Uterus (tissue), 4 donors: ENCODE data around the gene NANP. TPM values are rescaled to one million over a fixed set of nuclear protein-coding genes. Genes with fewer than 3 reads are reported as not detected.
"Not testable (repeated sequence)": the region's sequence is repeated elsewhere in the genome, so short reads cannot be mapped to it uniquely, and the experiment has no call there.

ENCODE experiments used
- DNase-seq, 2 donors: peaks; one replicate each; pipeline ENCODE4 v3.0.0-alpha.2; 2019 to 2020
- H3K27ac ChIP-seq, 2 donors: fragments of 200-600 bp; sonication (generic); 1 replicate in 1 of 2; 2 replicates in 1 of 2; pipeline ENCODE4 v1.5.1; 2016 to 2018
- H3K27me3 ChIP-seq, 2 donors: fragments of 200-600 bp; sonication (generic); one replicate each; pipeline ENCODE4 v1.5.1; 2018 to 2019; ENCODE audit warnings: control low read depth in 1 of 2
- H3K36me3 ChIP-seq, 2 donors: fragments of 200-600 bp; sonication (generic); one replicate each; pipeline ENCODE4 v1.5.1; 2019; ENCODE audit warnings: control low read depth in 1 of 2
- H3K4me1 ChIP-seq, 2 donors: fragments of 200-600 bp; sonication (generic); one replicate each; pipeline ENCODE4 v1.5.1; 2018 to 2019; ENCODE audit warnings: control low read depth in 1 of 2
- H3K4me3 ChIP-seq, 2 donors: fragments of 200-600 bp; sonication (generic); 1 replicate in 1 of 2; 2 replicates in 1 of 2; pipeline ENCODE4 v1.5.1; 2018 to 2019; ENCODE audit warnings: mild to moderate bottlenecking in 1 of 2
- H3K9me3 ChIP-seq, 2 donors: fragments of 200-600 bp; sonication (generic); one replicate each; pipeline ENCODE4 v1.5.1; 2019; ENCODE audit warnings: control low read depth in 1 of 2
- POLR2A ChIP-seq, 2 donors: fragments of 450-650 bp; IDR thresholded peaks; one replicate each; pipeline ENCODE4 v1.6.1; 2016; ENCODE audit warnings: antibody characterized with exemption in 2 of 2, mild to moderate bottlenecking in 1 of 2, moderate library complexity in 1 of 2
- intact Hi-C: fragments of 100-400 bp; cut with DNase I; formaldehyde crosslinking; loops from one replicate; pipeline ENCODE4 v1.15.1; 2023; ENCODE audit warnings: low total_unique reads
- total RNA-seq, 4 donors: library from RNA; depleted of rRNA in 3 of 4; stranded (reverse); fragments of >200 nt in 3 of 4; gene quantifications; one replicate each; pipeline versions ENCODE4 v1.1.0 to v1.2.4, GENCODE V29; 2014 to 2023
- TF ChIP-seq, protein P1 (sequence below), 4 experiments: fragments of 200-600 bp in 2 of 4; fragments of 450-650 bp in 2 of 4; sonication (generic) in 2 of 4; IDR thresholded peaks; one replicate each; pipeline ENCODE4 v1.5.1; 2016 to 2019; ENCODE audit warnings: antibody characterized with exemption in 4 of 4, mild to moderate bottlenecking in 2 of 4, moderate library complexity in 1 of 4
- donor health status: DM: yes; HTN: yes; CAD: no.

NANP gene
- total RNA-seq, 4 donors from 2014 or later, result 0.88 to 10.9 (median 4.0) TPM

DNA sequence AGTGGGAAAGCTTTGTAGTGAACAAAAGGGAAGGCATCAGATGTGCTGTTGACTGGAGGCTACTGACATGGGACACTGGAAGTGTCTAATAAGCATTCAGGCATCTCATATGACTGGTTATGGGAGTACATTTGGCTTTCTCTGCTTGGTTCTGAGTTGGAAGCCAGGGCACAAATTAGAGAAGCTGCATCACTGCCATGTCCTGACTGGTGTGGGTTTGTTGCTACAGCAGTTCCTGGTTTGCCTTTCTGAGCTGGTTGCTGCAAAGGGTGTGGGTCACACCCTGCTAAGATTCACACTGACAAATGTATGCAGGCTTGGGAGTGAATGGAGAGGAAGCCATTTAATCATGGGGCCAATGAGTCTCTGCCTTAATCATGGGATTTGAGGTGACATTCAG, 36.2 kb upstream of the NANP start:
- H3K36me3 ChIP-seq, result no peaks in the 10 kb centered on the region
- DNase-seq, result no peak
- no peak overlapping the region for H3K4me3 ChIP-seq
- no peaks in the 10 kb centered on the region for H3K9me3 ChIP-seq
- H3K4me1 ChIP-seq, result no peaks in the 10 kb centered on the region
- TF ChIP-seq POLR2A (IDR thresholded peaks at IDR 0.05), result no peak
- TF ChIP-seq, protein P1, sequence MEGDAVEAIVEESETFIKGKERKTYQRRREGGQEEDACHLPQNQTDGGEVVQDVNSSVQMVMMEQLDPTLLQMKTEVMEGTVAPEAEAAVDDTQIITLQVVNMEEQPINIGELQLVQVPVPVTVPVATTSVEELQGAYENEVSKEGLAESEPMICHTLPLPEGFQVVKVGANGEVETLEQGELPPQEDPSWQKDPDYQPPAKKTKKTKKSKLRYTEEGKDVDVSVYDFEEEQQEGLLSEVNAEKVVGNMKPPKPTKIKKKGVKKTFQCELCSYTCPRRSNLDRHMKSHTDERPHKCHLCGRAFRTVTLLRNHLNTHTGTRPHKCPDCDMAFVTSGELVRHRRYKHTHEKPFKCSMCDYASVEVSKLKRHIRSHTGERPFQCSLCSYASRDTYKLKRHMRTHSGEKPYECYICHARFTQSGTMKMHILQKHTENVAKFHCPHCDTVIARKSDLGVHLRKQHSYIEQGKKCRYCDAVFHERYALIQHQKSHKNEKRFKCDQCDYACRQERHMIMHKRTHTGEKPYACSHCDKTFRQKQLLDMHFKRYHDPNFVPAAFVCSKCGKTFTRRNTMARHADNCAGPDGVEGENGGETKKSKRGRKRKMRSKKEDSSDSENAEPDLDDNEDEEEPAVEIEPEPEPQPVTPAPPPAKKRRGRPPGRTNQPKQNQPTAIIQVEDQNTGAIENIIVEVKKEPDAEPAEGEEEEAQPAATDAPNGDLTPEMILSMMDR (IDR thresholded peaks at IDR 0.05), result no peak
- intact Hi-C loops, result no loop called here
- no peak overlapping the region for H3K27ac ChIP-seq
- no peaks in the 10 kb centered on the region for H3K27me3 ChIP-seq

DNA sequence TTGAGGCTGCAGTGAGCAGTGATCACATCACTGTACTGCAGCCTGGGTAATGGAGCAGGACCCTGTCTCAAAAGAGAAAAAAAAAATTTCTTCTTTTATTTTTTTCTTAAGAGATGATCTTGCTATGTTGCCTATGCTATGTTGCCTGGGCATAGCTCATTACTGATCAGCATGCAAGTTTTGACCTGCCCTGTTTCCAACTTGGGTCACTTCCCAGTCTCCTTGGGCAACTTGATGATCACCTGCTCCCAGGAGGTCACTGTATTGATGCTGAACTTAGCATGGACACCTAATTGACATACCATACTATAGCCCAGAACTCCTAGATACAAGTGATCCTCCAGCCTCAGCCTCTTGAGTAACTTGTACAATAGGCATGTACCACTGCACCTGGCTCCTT, 30.7 kb upstream of the NANP start:
- H3K27ac ChIP-seq, result no peak overlapping the region
- no peak overlapping the region for H3K4me3 ChIP-seq
- H3K36me3 ChIP-seq, result no peaks in the 10 kb centered on the region
- no peak for TF ChIP-seq POLR2A (IDR thresholded peaks at IDR 0.05)
- TF ChIP-seq, protein P1 (IDR thresholded peaks at IDR 0.05), result no peak
- no peaks in the 10 kb centered on the region for H3K4me1 ChIP-seq
- no peaks in the 10 kb centered on the region for H3K9me3 ChIP-seq
- DNase-seq, result no peak
- H3K27me3 ChIP-seq, result no peaks in the 10 kb centered on the region
- intact Hi-C loops, result no loop called here

- H3K9me3 ChIP-seq, H3K27ac ChIP-seq, DNase-seq, H3K4me1 ChIP-seq, H3K36me3 ChIP-seq, H3K27me3 ChIP-seq, H3K4me3 ChIP-seq, intact Hi-C loops: not testable (repeated sequence)
These were observed 29.1 kb upstream of the NANP start for GRCh38 chr20:25652866-25653265.

GRCh38 chr20:25644814-25645213, 21.0 kb upstream of the NANP start:
- Histone ChIP-seq H3K27me3 (no peaks in the 10 kb centered on the region), H3K4me1 (no peaks in the 10 kb centered on the region), H3K36me3 (no peaks in the 10 kb centered on the region), H3K4me3 (no peak overlapping the region), H3K9me3 (no peaks in the 10 kb centered on the region), H3K27ac (no peak overlapping the region)
- intact Hi-C loops, result no loop called here
- TF ChIP-seq POLR2A (IDR thresholded peaks at IDR 0.05), result no peak
- TF ChIP-seq, protein P1 (IDR thresholded peaks at IDR 0.05), result no peak
- DNase-seq, result no peak

DNA sequence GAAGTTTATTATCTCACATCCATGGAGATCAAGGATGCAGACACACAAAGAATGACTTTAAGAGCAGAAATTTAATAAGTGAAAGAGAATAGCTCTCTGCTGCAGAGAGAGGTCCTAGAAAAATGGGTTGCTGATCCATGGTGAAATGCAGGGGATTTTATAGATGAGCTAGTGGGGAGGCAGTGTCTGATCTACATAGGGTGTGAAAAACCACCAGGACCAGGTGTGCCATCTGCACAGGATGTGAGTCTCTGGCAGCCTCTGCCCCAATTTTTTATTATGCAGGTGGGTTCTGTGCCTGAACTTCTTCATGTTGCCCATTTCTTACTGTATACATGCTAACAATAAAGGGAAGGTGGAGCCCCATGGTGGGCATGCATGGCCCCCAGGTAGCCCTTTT, 19.9 kb upstream of the NANP start:
- H3K9me3 ChIP-seq, result no peaks in the 10 kb centered on the region
- H3K36me3 ChIP-seq, result no peaks in the 10 kb centered on the region
- DNase-seq, result no peak
- H3K4me1 ChIP-seq, result no peaks in the 10 kb centered on the region
- no peaks in the 10 kb centered on the region for H3K27me3 ChIP-seq
- no peak overlapping the region for H3K27ac ChIP-seq
- intact Hi-C loops, result no loop called here
- TF ChIP-seq, protein P1 (IDR thresholded peaks at IDR 0.05), result no peak
- no peak for TF ChIP-seq POLR2A (IDR thresholded peaks at IDR 0.05)
- H3K4me3 ChIP-seq, result no peak overlapping the region

DNA sequence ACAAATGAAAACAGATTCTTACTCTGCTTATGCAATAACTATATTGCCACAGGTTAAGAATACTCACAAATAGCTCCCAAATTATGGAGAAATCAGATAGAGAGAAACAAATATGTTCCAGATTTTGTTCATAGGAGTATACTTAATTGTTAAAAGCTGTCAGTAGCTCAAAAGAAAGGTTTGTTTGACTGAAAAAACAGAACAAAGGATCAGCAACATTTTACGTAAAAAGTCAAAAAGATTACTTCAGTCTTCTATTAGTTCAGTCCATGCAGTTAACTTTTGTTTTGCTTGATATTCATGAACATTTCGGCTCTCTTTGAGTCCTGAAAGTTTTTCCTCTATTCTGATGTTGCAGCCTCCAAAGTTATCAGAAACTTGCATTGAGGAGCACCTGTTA, 13.4 kb upstream of the NANP start:
- intact Hi-C loops, result no loop called here
- no peak for DNase-seq

More for the DNA sequence above, 13.4 kb upstream of the NANP start:
- H3K4me1 ChIP-seq, result no peaks in the 10 kb centered on the region
- no peak overlapping the region for H3K4me3 ChIP-seq
- no peaks in the 10 kb centered on the region for H3K9me3 ChIP-seq
- no peak overlapping the region for H3K27ac ChIP-seq
- H3K36me3 ChIP-seq, result no peaks in the 10 kb centered on the region
- H3K27me3 ChIP-seq, result no peaks in the 10 kb centered on the region
- TF ChIP-seq, protein P1 (IDR thresholded peaks at IDR 0.05), result no peak
- TF ChIP-seq POLR2A (IDR thresholded peaks at IDR 0.05), result no peak
